ENCODE measurements around the gene MDM4.
"Not testable (repeated sequence)": the region's sequence is repeated elsewhere in the genome, so short reads cannot be mapped to it uniquely, and the experiment has no call there.

The MDM4 gene

DNA sequence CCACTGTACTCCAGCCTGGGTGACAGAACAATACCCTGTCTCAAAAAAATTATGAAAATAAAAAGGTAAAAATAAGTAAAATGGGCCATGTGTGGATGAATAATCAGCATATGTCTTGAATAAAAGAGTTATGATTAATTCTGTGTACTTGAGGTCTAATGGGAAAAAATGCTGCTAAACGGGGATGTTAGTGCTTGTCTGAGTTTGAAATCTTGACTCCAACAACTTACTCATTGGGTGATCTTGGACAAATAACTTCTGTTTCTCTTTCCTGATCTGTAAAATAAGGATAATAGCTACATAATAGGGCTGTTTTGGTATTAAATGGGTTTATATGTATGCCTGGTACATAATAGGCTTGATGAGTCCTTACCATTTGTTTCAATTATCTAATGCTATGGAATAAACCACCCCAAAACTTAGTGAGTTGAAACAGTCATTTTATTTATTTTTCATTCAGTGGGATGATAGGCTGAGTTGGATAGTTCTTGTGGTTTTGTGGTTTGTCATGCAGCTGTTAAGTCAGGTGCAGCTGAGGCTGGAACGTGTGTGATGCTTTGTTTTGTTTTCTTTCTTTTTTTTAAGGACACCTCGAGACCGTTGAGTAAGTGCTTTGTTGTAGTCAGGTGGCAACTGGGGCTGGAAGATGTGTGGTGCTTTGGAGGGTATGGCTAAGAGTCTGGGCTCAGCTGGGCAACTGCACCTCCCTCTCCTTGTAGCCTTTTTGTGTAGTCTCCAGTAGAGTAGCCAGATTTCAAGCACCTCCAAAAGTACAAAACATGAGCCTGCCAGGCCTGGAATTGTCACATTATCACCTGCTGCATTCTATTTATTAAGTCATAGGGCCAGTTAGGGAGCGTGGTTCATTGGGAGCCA lies 4.9 kb downstream of the MDM4 start:
- peak; percentile 79 for DNase-seq

DNA sequence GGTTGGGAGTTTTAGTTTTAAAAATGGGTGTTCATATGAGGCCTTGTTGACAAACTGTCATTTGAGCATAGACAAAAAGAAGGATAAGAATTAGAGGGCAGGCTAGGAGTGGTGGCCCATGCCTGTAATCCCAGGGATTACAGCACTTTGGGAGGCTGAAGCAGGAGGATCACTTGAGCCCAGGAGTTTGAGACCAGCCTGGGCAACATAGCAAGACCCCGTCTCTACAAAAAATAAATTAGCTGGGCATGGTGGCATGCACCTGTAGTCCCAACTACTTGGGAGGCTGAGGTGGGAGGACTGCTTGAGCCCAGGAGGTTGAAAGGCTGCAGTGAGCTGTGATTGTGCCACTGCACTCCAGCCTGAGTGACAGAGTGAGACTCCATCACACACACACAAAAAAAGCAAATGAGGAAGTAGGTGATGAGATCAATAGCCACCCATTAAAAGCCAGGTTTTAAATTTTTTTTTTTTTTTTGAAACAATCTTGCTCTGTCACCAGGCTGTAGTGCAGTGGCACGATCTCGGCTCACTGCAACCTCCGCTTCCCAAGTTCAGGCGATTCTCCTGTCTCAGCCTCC lies 5.8 kb downstream of the MDM4 start:
- DNase-seq, result not testable (repeated sequence)

- DNase-seq, result no peak
These were observed 7.5 kb downstream of the MDM4 start for GRCh38 chr1:204523605-204524215.

GRCh38 chr1:204524986-204525385 lies 8.8 kb downstream of the MDM4 start:
- DNase-seq, result no peak

GRCh38 chr1:204528241-204528640 lies 12.0 kb downstream of the MDM4 start:
- DNase-seq, result no peak

- DNase-seq, result no peak
These were observed 12.5 kb downstream of the MDM4 start for GRCh38 chr1:204528677-204529076.

GRCh38 chr1:204529371-204529895 lies 13.2 kb downstream of the MDM4 start:
- no peak for DNase-seq

DNA sequence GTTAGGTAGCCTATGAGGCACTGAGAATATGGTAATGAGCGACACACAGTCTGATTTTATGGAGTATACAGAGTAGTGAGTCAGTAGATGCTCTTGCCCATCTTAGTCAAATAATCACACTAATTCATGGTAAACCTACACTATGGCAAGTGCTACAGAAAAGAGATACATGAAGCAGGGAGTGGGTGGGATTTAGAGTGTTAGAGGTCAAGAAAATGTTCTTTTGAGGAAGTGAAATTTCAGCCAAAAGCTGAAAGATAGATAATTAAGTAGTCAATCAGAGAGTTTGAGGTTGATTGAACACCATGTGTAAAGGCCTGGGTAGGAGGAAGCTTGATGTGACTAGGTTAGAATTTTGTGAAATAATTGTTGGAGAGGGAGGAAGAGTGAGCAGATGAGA lies 14.7 kb downstream of the MDM4 start:
- DNase-seq, result no peak

DNA sequence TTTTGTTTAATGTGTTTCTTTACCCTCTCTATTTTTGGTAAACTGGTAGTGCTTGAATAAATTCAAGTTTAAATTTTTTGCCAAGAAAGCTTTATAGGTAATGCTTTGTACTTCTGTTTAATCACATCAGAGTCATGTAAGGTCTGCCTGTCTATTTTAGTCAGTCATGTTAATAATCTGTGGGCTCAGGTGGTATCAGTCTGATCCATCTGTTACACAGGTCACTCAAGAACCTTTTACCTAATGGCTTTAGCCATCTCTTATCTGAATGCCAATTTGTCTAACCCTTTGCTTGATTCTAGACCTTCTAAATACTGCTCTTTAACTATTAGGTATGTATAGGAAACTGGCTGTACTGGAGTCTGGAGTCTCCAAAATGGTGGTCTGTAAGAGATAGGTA lies 16.6 kb downstream of the MDM4 start:
- DNase-seq, result no peak

- DNase-seq, result no peak
These were observed 25.4 kb downstream of the MDM4 start for GRCh38 chr1:204541626-204542025.

- DNase-seq, result no peak
These were observed 28.1 kb downstream of the MDM4 start for GRCh38 chr1:204544321-204544720.

DNA sequence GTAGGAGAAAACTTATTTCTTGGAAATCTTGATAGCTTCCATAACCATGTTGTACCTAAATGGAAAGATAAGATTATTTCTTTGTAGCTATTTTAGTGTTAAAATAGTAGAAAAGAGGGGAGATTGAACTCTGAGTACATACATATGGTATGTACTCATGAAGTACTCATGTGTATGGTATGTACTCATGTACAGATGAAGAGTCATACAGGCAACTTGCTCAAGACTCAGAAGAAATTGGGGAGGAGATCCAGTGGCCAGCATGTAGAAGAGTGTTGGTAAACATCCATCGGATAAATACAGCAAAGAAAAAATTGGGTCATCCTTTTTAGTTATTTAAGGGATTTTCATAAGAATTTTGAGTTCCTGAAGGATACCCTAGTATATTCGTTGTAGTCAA lies 29.0 kb downstream of the MDM4 start:
- no peak for DNase-seq

- DNase-seq, result no peak
These were observed 29.7 kb downstream of the MDM4 start for GRCh38 chr1:204545881-204546280.

DNA sequence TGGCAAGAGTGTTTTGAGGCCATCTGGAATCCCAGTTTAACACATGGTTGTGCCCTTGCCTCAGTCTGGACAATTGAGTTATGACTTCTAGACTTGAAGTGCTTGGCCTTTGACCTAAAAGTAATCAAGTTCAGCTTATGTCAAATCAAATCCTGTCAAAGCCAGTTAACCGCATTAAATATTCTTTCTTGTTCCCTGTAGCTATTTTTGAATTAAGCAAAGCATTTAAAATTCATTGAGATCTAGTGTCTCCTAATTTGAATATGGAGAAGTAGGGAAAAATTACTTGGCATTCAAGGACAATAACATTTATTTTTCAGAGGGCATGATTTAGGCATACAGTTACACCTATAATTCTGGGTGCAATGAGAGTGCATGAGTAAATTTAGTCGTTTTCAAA lies 32.1 kb downstream of the MDM4 start:
- DNase-seq, result no peak

DNA sequence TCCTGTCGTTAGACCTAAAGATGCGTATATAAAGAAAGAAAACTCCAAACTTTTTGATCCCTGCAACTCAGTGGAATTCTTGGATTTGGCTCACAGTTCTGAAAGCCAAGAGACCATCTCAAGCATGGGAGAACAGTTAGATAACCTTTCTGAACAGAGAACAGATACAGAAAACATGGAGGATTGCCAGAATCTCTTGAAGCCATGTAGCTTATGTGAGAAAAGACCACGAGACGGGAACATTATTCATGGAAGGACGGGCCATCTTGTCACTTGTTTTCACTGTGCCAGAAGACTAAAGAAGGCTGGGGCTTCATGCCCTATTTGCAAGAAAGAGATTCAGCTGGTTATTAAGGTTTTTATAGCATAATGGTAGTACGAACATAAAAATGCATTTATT lies 33.1 kb downstream of the MDM4 start:
- DNase-seq, result no peak

DNA sequence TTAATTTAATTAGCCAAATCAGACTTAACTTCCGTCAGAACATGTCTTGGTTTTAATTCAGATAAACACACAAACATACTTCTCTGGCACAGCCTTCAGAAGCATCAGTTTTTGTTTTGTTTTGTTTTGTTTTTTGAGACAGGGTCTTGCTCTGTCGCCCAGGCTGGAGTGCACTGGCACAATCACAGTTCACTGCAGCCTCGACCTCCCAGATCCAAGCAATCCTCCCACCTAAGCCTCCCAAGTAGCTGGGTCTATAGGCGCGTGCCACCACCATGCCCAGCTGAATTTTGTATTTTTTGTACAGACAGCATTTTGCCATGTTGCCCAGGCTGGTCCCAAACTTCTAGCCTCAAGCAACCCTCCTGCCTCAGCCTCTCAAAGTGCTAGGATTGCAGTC lies 34.7 kb downstream of the MDM4 start:
- DNase-seq, result no peak

- DNase-seq, result no peak
These were observed 40.3 kb downstream of the MDM4 start for GRCh38 chr1:204556458-204557052.

GRCh38 chr1:204558467-204558866 lies 42.3 kb downstream of the MDM4 start:
- no peak for DNase-seq

- DNase-seq, result not testable (repeated sequence)
These were observed 43.8 kb downstream of the MDM4 start for GRCh38 chr1:204560002-204560401.

- DNase-seq, result no peak
These were observed 44.5 kb downstream of the MDM4 start for GRCh38 chr1:204560590-204561150.

DNA sequence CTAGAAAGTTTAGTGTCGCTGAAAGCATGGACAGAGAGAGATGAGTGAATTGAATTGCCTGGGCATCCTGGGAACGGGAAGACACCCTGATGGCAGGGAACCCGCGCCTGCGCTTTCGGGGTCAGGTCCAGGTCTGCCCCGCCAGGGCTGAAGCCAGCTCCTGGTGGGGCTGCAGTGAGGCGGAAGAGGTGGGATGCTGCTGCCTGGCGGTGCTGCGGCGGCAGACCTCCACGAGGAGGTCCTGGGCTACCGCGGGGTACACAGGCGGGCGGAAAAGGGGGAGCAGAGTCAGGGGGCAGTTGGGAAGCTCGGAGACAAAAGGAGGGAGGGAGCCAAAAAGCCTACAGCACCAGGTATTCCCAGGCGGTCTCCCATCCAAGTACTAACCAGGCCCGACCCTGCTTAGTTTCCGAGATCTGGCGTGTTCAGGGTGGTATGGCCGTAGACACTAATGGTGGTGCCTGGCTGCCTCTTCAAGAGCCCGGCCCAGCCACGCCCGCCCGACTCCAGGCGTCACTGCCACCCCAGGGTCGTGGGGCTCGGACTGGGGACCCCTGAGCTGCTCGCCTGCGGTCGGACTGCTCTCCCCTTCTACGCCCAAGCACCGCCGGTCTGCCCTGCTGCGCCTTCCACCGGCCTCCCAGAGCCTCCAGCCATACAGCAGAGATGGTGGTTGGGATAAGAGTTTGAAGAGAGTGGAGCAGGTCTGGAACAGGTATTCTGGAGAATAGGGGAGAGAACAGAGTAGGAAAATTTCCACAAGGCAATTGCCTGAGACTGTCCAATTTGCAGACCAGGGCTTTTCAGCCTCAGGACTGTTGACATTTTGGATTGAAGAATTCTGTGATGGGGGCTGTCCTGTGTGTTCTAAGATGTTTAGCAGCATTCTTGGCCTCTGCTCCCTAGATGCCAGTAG lies 46.1 kb downstream of the MDM4 start:
- DNase-seq, result no peak

GRCh38 chr1:204563307-204563706 lies 47.1 kb downstream of the MDM4 start:
- no peak for DNase-seq

Data from CD4-positive, alpha-beta T cell treated with Interferon gamma for 1 hour (primary cell).